H9 (cell line): Measurements from ENCODE around the gene HMG20B. TPM values are rescaled to one million over a fixed set of nuclear protein-coding genes. Genes with fewer than 3 reads are reported as not detected.

ENCODE experiments used
- DNase-seq: peaks from one replicate; pipeline ENCODE4 v3.0.0-alpha.2; 2017
- H2AFZ ChIP-seq: one replicate; pipeline ENCODE4 v1.6.1; 2013; ENCODE audit warnings: mild to moderate bottlenecking, low read length, control low read depth, moderate library complexity
- H2AK5ac ChIP-seq: 2 replicates; pipeline ENCODE4 v1.6.1; 2013; ENCODE audit warnings: low read length, control low read depth, mixed read lengths; ENCODE audit not compliant: insufficient read length
- H2BK120ac ChIP-seq: one replicate; pipeline ENCODE4 v1.6.1; 2013; ENCODE audit warnings: low read depth, mild to moderate bottlenecking, low read length, control low read depth, inconsistent platforms; ENCODE audit not compliant: poor library complexity, severe bottlenecking
- H2BK12ac ChIP-seq: 2 replicates; pipeline ENCODE4 v1.6.1; 2013; ENCODE audit warnings: low read length, control low read depth, mixed read lengths, low read depth; ENCODE audit not compliant: insufficient read length
- H2BK15ac ChIP-seq: 2 replicates; pipeline ENCODE4 v1.6.1; 2013; ENCODE audit warnings: low read depth, low read length, control low read depth
- H2BK20ac ChIP-seq: one replicate; pipeline ENCODE4 v1.6.1; 2013; ENCODE audit warnings: low read depth, mild to moderate bottlenecking, low read length, control low read depth, inconsistent platforms; ENCODE audit not compliant: poor library complexity, severe bottlenecking
- H2BK5ac ChIP-seq: 2 replicates; pipeline ENCODE4 v1.6.1; 2013; ENCODE audit warnings: low read length, control low read depth, mixed read lengths; ENCODE audit not compliant: insufficient read length
- H3K14ac ChIP-seq: 2 replicates; pipeline ENCODE4 v1.6.1; 2013; ENCODE audit warnings: low read length, control low read depth; ENCODE audit not compliant: insufficient read depth
- H3K18ac ChIP-seq: 2 replicates; pipeline ENCODE4 v1.6.1; 2013; ENCODE audit warnings: low read depth, mild to moderate bottlenecking, mixed read lengths, low read length, control low read depth; ENCODE audit not compliant: insufficient read length
- H3K23ac ChIP-seq: 2 replicates; pipeline ENCODE4 v1.6.1; 2013; ENCODE audit warnings: low read length, control low read depth, mixed read lengths, low read depth; ENCODE audit not compliant: insufficient read length
- H3K23me2 ChIP-seq: 2 replicates; pipeline ENCODE4 v1.6.1; 2013; ENCODE audit warnings: low read depth, mild to moderate bottlenecking, mixed read lengths, low read length, control low read depth; ENCODE audit not compliant: insufficient read length, poor library complexity, severe bottlenecking
- H3K27ac ChIP-seq: 2 replicates; pipeline ENCODE4 v1.5.1; 2013; ENCODE audit warnings: low read length, control low read depth, mixed read lengths, low read depth; ENCODE audit not compliant: insufficient read length
- H3K27me3 ChIP-seq: 2 replicates; pipeline ENCODE4 v1.6.1; 2013; ENCODE audit warnings: low read length, control low read depth, inconsistent platforms; ENCODE audit not compliant: insufficient read depth
- H3K4ac ChIP-seq: 2 replicates; pipeline ENCODE4 v1.6.1; 2013; ENCODE audit warnings: low read depth, mild to moderate bottlenecking, control low read depth, inconsistent platforms, low read length, moderate library complexity
- H3K4me1 ChIP-seq: 2 replicates; pipeline ENCODE4 v1.6.1; 2013; ENCODE audit warnings: low read length, control low read depth, inconsistent platforms; ENCODE audit not compliant: insufficient read depth
- H3K4me2 ChIP-seq: 2 replicates; pipeline ENCODE4 v1.6.1; 2013; ENCODE audit warnings: low read length, control low read depth, mixed read lengths; ENCODE audit not compliant: insufficient read length, insufficient read depth
- H3K56ac ChIP-seq: 2 replicates; pipeline ENCODE4 v1.6.1; 2013; ENCODE audit warnings: low read depth, mild to moderate bottlenecking, mixed read lengths, low read length, control low read depth; ENCODE audit not compliant: insufficient read length
- H3K79me1 ChIP-seq: 2 replicates; pipeline ENCODE4 v1.6.1; 2013; ENCODE audit warnings: low read depth, mild to moderate bottlenecking, moderate library complexity, low read length, control low read depth, inconsistent platforms; ENCODE audit not compliant: insufficient read depth, poor library complexity, severe bottlenecking
- H3K79me2 ChIP-seq: 2 replicates; pipeline ENCODE4 v1.6.1; 2013; ENCODE audit warnings: low read length, control low read depth, inconsistent platforms; ENCODE audit not compliant: insufficient read depth
- H3K9ac ChIP-seq: 2 replicates; pipeline ENCODE4 v1.6.1; 2013; ENCODE audit warnings: low read length, control low read depth, mixed read lengths; ENCODE audit not compliant: insufficient read length; ENCODE audit errors: extremely low read depth
- H3K9me3 ChIP-seq: one replicate; pipeline ENCODE4 v1.6.1; 2013; ENCODE audit warnings: low read depth, low read length, inconsistent platforms; ENCODE audit not compliant: control insufficient read depth
- H3T11ph ChIP-seq: one replicate; pipeline ENCODE4 v1.6.1; 2013; ENCODE audit warnings: mild to moderate bottlenecking, low read length, control low read depth, inconsistent platforms
- H4K20me1 ChIP-seq: one replicate; pipeline ENCODE4 v1.6.1; 2013; ENCODE audit not compliant: control insufficient read depth, insufficient read length, insufficient read depth
- H4K5ac ChIP-seq: 2 replicates; pipeline ENCODE4 v1.6.1; 2013; ENCODE audit warnings: low read depth, mild to moderate bottlenecking, mixed read lengths, low read length, control low read depth; ENCODE audit not compliant: insufficient read length
- H4K8ac ChIP-seq: replicated peaks from 2 replicates; pipeline ENCODE4 v1.6.1; 2013; ENCODE audit warnings: low read length, control low read depth, mixed read lengths, low read depth; ENCODE audit not compliant: insufficient read length
- H4K91ac ChIP-seq: 2 replicates; pipeline ENCODE4 v1.6.1; 2013; ENCODE audit warnings: low read depth, mild to moderate bottlenecking, moderate library complexity, mixed read lengths, low read length, control low read depth; ENCODE audit not compliant: insufficient read length
- H3K27ac Mint-ChIP-seq, 3 experiments: 2 replicates in 2 of 3; 3 replicates in 1 of 3; pipeline ENCODE4 v1.8.0; 2020 to 2021; ENCODE audit warnings: mixed read lengths in 3 of 3, mild to moderate bottlenecking in 1 of 3, moderate library complexity in 1 of 3
- H3K27me3 Mint-ChIP-seq: 2 replicates; pipeline ENCODE4 v1.8.0; 2021; ENCODE audit warnings: low read depth, mild to moderate bottlenecking, moderate library complexity, mixed read lengths
- H3K36me3 Mint-ChIP-seq, 3 experiments: 2 replicates in 2 of 3; 3 replicates in 1 of 3; pipeline ENCODE4 v1.8.0; 2020 to 2021; ENCODE audit warnings: low read depth in 3 of 3, mixed read lengths in 3 of 3; ENCODE audit not compliant: insufficient read depth in 1 of 3
- H3K4me1 Mint-ChIP-seq, 2 experiments: 2 replicates each; pipeline ENCODE4 v1.8.0; 2020; ENCODE audit warnings: mixed read lengths in 2 of 2
- H3K4me3 Mint-ChIP-seq, 2 experiments: 2 replicates in 1 of 2; 3 replicates in 1 of 2; pipeline ENCODE4 v1.8.0; 2020 to 2021; ENCODE audit warnings: mild to moderate bottlenecking in 2 of 2, mixed read lengths in 2 of 2, moderate library complexity in 1 of 2
- H3K9me3 Mint-ChIP-seq, 2 experiments: 2 replicates in 1 of 2; 3 replicates in 1 of 2; pipeline ENCODE4 v1.8.0; 2020; ENCODE audit warnings: mild to moderate bottlenecking in 2 of 2, mixed read lengths in 2 of 2, moderate library complexity in 1 of 2
- WGBS: extraction: QIAGEN DNeasy Blood & Tissue Kit; methylation state at CpG from one replicate; pipeline ENCODE4 v1.1.7; 2013; ENCODE audit warnings: missing lambda C conversion rate, low lambda C conversion rate, mixed read lengths; ENCODE audit not compliant: insufficient read length; ENCODE audit errors: extremely low coverage; 5-methylcytosine and 5-hydroxymethylcytosine counted together
- total RNA-seq: library from RNA; stranded (reverse); gene quantifications from 2 replicates; pipeline ENCODE4 v1.2.1, GENCODE V29; 2021
- TF ChIP-seq, protein P1 (sequence below): fragments of 200-600 bp; sonication (generic); conservative IDR thresholded peaks from 3 replicates; pipeline ENCODE4 v1.8.0; 2021; ENCODE audit warnings: antibody characterized with exemption, mild to moderate bottlenecking

Gene HMG20B
- total RNA-seq, 1 experiment from 2014 or later: 58.1 TPM

DNA sequence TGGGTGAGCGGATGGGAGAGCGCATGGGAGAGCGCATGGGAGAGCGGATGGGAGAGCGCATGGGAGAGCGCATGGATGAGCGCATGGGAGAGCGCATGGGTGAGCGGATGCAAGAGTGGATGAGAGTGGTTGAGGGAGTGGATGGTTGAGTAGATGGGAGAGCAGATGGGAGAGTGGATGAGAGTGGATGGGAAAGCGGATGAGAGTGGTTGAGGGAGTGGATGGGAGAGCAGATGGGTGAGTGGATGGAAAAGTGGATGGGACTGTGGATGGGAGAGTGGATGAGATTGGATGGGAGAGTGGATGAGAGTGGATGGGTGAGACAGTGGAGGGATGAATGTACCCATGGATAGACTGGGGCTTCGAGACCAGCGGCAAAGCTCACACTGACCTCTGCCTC is 42.4 kb upstream of the HMG20B start:
- no peak for DNase-seq
- WGBS: no CpG with 5 or more reads among the region's 12 CpGs
- no peak overlapping the region for H4K91ac ChIP-seq

More for the DNA sequence above, 42.4 kb upstream of the HMG20B start:
- H3T11ph ChIP-seq: no peak overlapping the region
- Mint-ChIP-seq H3K4me1 (no peaks in the 10 kb centered on the region), H3K27me3 (no peaks in the 10 kb centered on the region), H3K9me3 (no peaks in the 10 kb centered on the region), H3K4me3 (no peak overlapping the region), H3K27ac (no peak overlapping the region), H3K36me3 (peaks cover 17 to 42% (median 40%) of the 10 kb centered on the region in 3 experiments; a peak in 6 of 7 replicates)
- no peak overlapping the region for H2AFZ ChIP-seq
- no peak overlapping the region for H2AK5ac ChIP-seq
- H3K27ac ChIP-seq: no peak overlapping the region
- no peak overlapping the region for H3K14ac ChIP-seq
- no peaks in the 10 kb centered on the region for H3K27me3 ChIP-seq
- no peak overlapping the region for H2BK20ac ChIP-seq
- H3K79me2 ChIP-seq: no peaks in the 10 kb centered on the region
- H4K5ac ChIP-seq: no peak overlapping the region
- no peak overlapping the region for H3K56ac ChIP-seq
- H2BK15ac ChIP-seq: no peak overlapping the region
- no peak overlapping the region for H3K4me2 ChIP-seq
- no peaks in the 10 kb centered on the region for H3K9me3 ChIP-seq
- H3K4me1 ChIP-seq: no peaks in the 10 kb centered on the region
- H4K8ac ChIP-seq: no peak overlapping the region
- no peaks in the 10 kb centered on the region for H4K20me1 ChIP-seq
- H2BK5ac ChIP-seq: no peak overlapping the region
- H3K79me1 ChIP-seq: no peaks in the 10 kb centered on the region
- H3K23me2 ChIP-seq: no peaks in the 10 kb centered on the region
- no peak overlapping the region for H2BK120ac ChIP-seq
- H3K23ac ChIP-seq: no peak overlapping the region
- no peak overlapping the region for H3K9ac ChIP-seq
- no peak overlapping the region for H3K4ac ChIP-seq
- TF ChIP-seq, protein P1, sequence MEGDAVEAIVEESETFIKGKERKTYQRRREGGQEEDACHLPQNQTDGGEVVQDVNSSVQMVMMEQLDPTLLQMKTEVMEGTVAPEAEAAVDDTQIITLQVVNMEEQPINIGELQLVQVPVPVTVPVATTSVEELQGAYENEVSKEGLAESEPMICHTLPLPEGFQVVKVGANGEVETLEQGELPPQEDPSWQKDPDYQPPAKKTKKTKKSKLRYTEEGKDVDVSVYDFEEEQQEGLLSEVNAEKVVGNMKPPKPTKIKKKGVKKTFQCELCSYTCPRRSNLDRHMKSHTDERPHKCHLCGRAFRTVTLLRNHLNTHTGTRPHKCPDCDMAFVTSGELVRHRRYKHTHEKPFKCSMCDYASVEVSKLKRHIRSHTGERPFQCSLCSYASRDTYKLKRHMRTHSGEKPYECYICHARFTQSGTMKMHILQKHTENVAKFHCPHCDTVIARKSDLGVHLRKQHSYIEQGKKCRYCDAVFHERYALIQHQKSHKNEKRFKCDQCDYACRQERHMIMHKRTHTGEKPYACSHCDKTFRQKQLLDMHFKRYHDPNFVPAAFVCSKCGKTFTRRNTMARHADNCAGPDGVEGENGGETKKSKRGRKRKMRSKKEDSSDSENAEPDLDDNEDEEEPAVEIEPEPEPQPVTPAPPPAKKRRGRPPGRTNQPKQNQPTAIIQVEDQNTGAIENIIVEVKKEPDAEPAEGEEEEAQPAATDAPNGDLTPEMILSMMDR: no peak
- H2BK12ac ChIP-seq: no peak overlapping the region
- H3K18ac ChIP-seq: no peak overlapping the region
